ENCODE measurements around the gene GPC3. TPM values are rescaled to one million over a fixed set of nuclear protein-coding genes. Genes with fewer than 3 reads are reported as not detected.

GPC3 gene
- polyA plus RNA-seq, 1 of the 3 experiments (the other 2 are of a cell fraction), result 1.4 TPM

GRCh38 chrX:133989490-133989889, 4.1 kb upstream of the GPC3 start:
- no peak for DNase-seq
- Histone ChIP-seq H3K4me3 (ENCODE audit: low read depth in 2 of 2, low read length in 1 of 2) (no peak overlapping the region), H3K9ac (no peak overlapping the region), H3K27ac (ENCODE audit: low read depth in 2 of 2, low read length in 1 of 2) (no peak overlapping the region), H3K79me2 (ENCODE audit: insufficient read depth) (no peaks in the 10 kb centered on the region), H4K20me1 (ENCODE audit: insufficient read depth) (no peaks in the 10 kb centered on the region), H3K27me3 (ENCODE audit: insufficient read depth) (peaks cover 18% of the 10 kb centered on the region; the same call in 1 of the 2 replicates), H2AFZ (ENCODE audit: low read depth) (no peak overlapping the region), H3K4me1 (ENCODE audit: control insufficient read depth in 1 of 2, insufficient read depth in 2 of 2, low read depth in 1 of 2, low read length in 1 of 2) (no peaks in the 10 kb centered on the region; a peak in 1 of 4 replicates), H3F3A (replicated peaks; ENCODE audit: insufficient read depth) (no peaks in the 10 kb centered on the region), H3K9me3 (no peaks in the 10 kb centered on the region), H3K9me2 (no peaks in the 10 kb centered on the region), H3K36me3 (replicated peaks in 1 of 2; ENCODE audit: control insufficient read depth in 1 of 2, insufficient read depth in 2 of 2, low read length in 1 of 2) (no peaks in the 10 kb centered on the region), H3K4me2 (no peak overlapping the region)
- ChIA-PET POLR2A (no interaction called here), CTCF (interaction anchor here (1.3 kb wide), 1 partner anchor 37 kb away, joined by 4 read pairs; no protein-coding TSS in a partner anchor)
- 22% methylated on average over 6 of the region's 6 CpGs for WGBS (ENCODE audit: low lambda C conversion rate)
- TF ChIP-seq EP300 (IDR thresholded peaks at IDR 0.05; ENCODE audit: borderline replicate concordance in 1 of 2, low read depth in 1 of 2, low read length in 1 of 2) (no peak), FOXJ3 (CRISPR knock-in tag; IDR thresholded peaks at IDR 0.05) (no peak), NRF1 (IDR thresholded peaks at IDR 0.05; ENCODE audit: low read depth, low read length) (no peak), TAF1 (IDR thresholded peaks at IDR 0.05; ENCODE audit: borderline replicate concordance, low read depth, low read length) (no peak), SMC3 (IDR thresholded peaks at IDR 0.05; ENCODE audit: low read depth, low read length) (no peak), RXRA (IDR thresholded peaks at IDR 0.05; ENCODE audit: borderline replicate concordance, low read depth) (no peak), GABPA (IDR thresholded peaks at IDR 0.05; ENCODE audit: low read depth) (no peak)
- TF ChIP-seq, protein P1, sequence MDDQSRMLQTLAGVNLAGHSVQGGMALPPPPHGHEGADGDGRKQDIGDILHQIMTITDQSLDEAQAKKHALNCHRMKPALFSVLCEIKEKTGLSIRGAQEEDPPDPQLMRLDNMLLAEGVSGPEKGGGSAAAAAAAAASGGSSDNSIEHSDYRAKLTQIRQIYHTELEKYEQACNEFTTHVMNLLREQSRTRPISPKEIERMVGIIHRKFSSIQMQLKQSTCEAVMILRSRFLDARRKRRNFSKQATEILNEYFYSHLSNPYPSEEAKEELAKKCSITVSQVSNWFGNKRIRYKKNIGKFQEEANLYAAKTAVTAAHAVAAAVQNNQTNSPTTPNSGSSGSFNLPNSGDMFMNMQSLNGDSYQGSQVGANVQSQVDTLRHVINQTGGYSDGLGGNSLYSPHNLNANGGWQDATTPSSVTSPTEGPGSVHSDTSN (IDR thresholded peaks at IDR 0.05), result no peak
- TF ChIP-seq, protein P2, sequence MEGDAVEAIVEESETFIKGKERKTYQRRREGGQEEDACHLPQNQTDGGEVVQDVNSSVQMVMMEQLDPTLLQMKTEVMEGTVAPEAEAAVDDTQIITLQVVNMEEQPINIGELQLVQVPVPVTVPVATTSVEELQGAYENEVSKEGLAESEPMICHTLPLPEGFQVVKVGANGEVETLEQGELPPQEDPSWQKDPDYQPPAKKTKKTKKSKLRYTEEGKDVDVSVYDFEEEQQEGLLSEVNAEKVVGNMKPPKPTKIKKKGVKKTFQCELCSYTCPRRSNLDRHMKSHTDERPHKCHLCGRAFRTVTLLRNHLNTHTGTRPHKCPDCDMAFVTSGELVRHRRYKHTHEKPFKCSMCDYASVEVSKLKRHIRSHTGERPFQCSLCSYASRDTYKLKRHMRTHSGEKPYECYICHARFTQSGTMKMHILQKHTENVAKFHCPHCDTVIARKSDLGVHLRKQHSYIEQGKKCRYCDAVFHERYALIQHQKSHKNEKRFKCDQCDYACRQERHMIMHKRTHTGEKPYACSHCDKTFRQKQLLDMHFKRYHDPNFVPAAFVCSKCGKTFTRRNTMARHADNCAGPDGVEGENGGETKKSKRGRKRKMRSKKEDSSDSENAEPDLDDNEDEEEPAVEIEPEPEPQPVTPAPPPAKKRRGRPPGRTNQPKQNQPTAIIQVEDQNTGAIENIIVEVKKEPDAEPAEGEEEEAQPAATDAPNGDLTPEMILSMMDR (IDR thresholded peaks at IDR 0.05), result no peak

DNA sequence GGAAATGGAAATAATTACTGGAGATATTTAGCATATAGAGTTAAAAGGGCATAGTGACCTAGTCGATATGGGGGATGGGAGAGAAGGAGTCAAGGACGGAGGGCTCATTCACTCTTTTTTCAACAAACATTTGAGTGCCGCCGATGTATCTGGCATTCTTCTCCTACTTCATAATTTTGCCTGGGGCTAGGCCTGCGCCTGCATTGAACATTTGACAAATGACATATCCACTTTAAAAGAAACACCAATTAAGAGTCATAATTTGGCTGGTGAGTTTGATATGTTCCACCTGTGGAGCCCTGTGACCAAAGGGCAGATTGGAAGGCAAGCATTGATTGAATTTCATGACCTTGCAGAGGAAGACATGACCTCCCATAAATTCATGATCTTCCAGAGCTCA, 2.6 kb upstream of the GPC3 start:
- Histone ChIP-seq H3F3A (replicated peaks; ENCODE audit: insufficient read depth) (no peaks in the 10 kb centered on the region), H3K9me3 (no peaks in the 10 kb centered on the region), H3K4me2 (no peak overlapping the region), H3K27me3 (ENCODE audit: insufficient read depth) (peaks cover 33% of the 10 kb centered on the region; the same call in 1 of the 2 replicates), H3K79me2 (ENCODE audit: insufficient read depth) (no peaks in the 10 kb centered on the region), H3K4me1 (ENCODE audit: control insufficient read depth in 1 of 2, insufficient read depth in 2 of 2, low read depth in 1 of 2, low read length in 1 of 2) (no peaks in the 10 kb centered on the region; a peak in 1 of 4 replicates), H3K36me3 (replicated peaks in 1 of 2; ENCODE audit: control insufficient read depth in 1 of 2, insufficient read depth in 2 of 2, low read length in 1 of 2) (no peaks in the 10 kb centered on the region), H3K9me2 (no peaks in the 10 kb centered on the region), H3K9ac (no peak overlapping the region), H3K4me3 (ENCODE audit: low read depth in 2 of 2, low read length in 1 of 2) (no peak overlapping the region), H4K20me1 (ENCODE audit: insufficient read depth) (no peaks in the 10 kb centered on the region), H3K27ac (ENCODE audit: low read depth in 2 of 2, low read length in 1 of 2) (no peak overlapping the region), H2AFZ (ENCODE audit: low read depth) (no peak overlapping the region)
- ChIA-PET POLR2A (no interaction called here), CTCF (no interaction called here)
- DNase-seq, result no peak
- TF ChIP-seq, protein P3, sequence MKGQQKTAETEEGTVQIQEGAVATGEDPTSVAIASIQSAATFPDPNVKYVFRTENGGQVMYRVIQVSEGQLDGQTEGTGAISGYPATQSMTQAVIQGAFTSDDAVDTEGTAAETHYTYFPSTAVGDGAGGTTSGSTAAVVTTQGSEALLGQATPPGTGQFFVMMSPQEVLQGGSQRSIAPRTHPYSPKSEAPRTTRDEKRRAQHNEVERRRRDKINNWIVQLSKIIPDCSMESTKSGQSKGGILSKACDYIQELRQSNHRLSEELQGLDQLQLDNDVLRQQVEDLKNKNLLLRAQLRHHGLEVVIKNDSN (IDR thresholded peaks at IDR 0.05; ENCODE audit: borderline replicate concordance, low read depth), result no peak
- TF ChIP-seq JUND (IDR thresholded peaks at IDR 0.05) (no peak), SMC3 (IDR thresholded peaks at IDR 0.05; ENCODE audit: low read depth, low read length) (no peak), GABPA (IDR thresholded peaks at IDR 0.05; ENCODE audit: low read depth) (no peak), RFX5 (IDR thresholded peaks at IDR 0.05; ENCODE audit: low read length) (no peak), POLR2AphosphoS5 (IDR thresholded peaks at IDR 0.05; ENCODE audit: low read depth, low read length) (no peak)
- TF ChIP-seq, protein P4, sequence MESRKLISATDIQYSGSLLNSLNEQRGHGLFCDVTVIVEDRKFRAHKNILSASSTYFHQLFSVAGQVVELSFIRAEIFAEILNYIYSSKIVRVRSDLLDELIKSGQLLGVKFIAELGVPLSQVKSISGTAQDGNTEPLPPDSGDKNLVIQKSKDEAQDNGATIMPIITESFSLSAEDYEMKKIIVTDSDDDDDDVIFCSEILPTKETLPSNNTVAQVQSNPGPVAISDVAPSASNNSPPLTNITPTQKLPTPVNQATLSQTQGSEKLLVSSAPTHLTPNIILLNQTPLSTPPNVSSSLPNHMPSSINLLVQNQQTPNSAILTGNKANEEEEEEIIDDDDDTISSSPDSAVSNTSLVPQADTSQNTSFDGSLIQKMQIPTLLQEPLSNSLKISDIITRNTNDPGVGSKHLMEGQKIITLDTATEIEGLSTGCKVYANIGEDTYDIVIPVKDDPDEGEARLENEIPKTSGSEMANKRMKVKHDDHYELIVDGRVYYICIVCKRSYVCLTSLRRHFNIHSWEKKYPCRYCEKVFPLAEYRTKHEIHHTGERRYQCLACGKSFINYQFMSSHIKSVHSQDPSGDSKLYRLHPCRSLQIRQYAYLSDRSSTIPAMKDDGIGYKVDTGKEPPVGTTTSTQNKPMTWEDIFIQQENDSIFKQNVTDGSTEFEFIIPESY (IDR thresholded peaks at IDR 0.05; ENCODE audit: borderline replicate concordance, low read depth), result no peak
- TF ChIP-seq, protein P2 (IDR thresholded peaks at IDR 0.05), result no peak
- TF ChIP-seq, protein P5, sequence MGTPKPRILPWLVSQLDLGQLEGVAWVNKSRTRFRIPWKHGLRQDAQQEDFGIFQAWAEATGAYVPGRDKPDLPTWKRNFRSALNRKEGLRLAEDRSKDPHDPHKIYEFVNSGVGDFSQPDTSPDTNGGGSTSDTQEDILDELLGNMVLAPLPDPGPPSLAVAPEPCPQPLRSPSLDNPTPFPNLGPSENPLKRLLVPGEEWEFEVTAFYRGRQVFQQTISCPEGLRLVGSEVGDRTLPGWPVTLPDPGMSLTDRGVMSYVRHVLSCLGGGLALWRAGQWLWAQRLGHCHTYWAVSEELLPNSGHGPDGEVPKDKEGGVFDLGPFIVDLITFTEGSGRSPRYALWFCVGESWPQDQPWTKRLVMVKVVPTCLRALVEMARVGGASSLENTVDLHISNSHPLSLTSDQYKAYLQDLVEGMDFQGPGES (IDR thresholded peaks at IDR 0.05; ENCODE audit: low read depth, low read length), result no peak
- WGBS (ENCODE audit: low lambda C conversion rate), result 29% methylated on average over 5 of the region's 5 CpGs

Measured in SK-N-SH (cell line).